SK-N-SH treated with all-trans-retinoic acid at 6 μM for 48 hours (cell line): ENCODE results near the gene MACROD1.

ENCODE experiments used
- ATAC-seq: fragments of 200-7000 bp; cut with Tn5 transposase; 3 replicates; pipeline ENCODE4 v1.9.1; 2020; ENCODE audit warnings: mild to moderate bottlenecking, moderate library complexity
- ARNTL ChIP-seq: fragments of 450-650 bp; formaldehyde crosslinking; IDR thresholded peaks from 2 replicates; pipeline ENCODE4 v1.5.0; 2020; ENCODE audit warnings: low read depth, mild to moderate bottlenecking, moderate library complexity, borderline replicate concordance
- BACH2 ChIP-seq: fragments of 250-450 bp; sonication (Bioruptor Pico); IDR thresholded peaks from 2 replicates; pipeline ENCODE4 v1.9.0; 2021; ENCODE audit warnings: mild to moderate bottlenecking, borderline replicate concordance
- CSDC2 ChIP-seq: fragments of 250-450 bp; sonication (Bioruptor Pico); IDR thresholded peaks from 2 replicates; pipeline ENCODE4 v1.5.0; 2020; ENCODE audit warnings: mild to moderate bottlenecking, moderate library complexity
- ESRRG ChIP-seq: fragments of 250-450 bp; sonication (Bioruptor Pico); IDR thresholded peaks from 2 replicates; pipeline ENCODE4 v1.6.1; 2021; ENCODE audit warnings: mild to moderate bottlenecking
- GLIS3 ChIP-seq: fragments of 250-450 bp; sonication (Bioruptor Pico); IDR thresholded peaks from 2 replicates; pipeline ENCODE4 v1.5.0; 2020; ENCODE audit warnings: mild to moderate bottlenecking, moderate library complexity
- ISL1 ChIP-seq: fragments of 250-450 bp; sonication (Bioruptor Pico); IDR thresholded peaks from 2 replicates; pipeline ENCODE4 v2.1.2; 2022; ENCODE audit warnings: mild to moderate bottlenecking, moderate library complexity
- OSR1 ChIP-seq: fragments of 250-450 bp; sonication (Bioruptor Pico); IDR thresholded peaks from 2 replicates; pipeline ENCODE4 v1.8.0; 2022; ENCODE audit warnings: moderate library complexity, mild to moderate bottlenecking, inconsistent platforms
- PPARA ChIP-seq: fragments of 250-450 bp; sonication (Bioruptor Pico); IDR thresholded peaks from 2 replicates; pipeline ENCODE4 v1.5.0; 2020; ENCODE audit warnings: mild to moderate bottlenecking, borderline replicate concordance
- SNAI2 ChIP-seq: fragments of 250-450 bp; sonication (Bioruptor Pico); IDR thresholded peaks from 2 replicates; pipeline ENCODE4 v1.5.0; 2020; ENCODE audit warnings: mild to moderate bottlenecking, moderate library complexity
- TCF4 ChIP-seq: fragments of 250-450 bp; sonication (Bioruptor Pico); IDR thresholded peaks from 2 replicates; pipeline ENCODE4 v1.8.0; 2021; ENCODE audit warnings: mild to moderate bottlenecking, moderate library complexity, borderline replicate concordance
- TOX ChIP-seq: fragments of 250-450 bp; sonication (Bioruptor Pico); IDR thresholded peaks from 2 replicates; pipeline ENCODE4 v1.8.0; 2021; ENCODE audit warnings: mild to moderate bottlenecking, moderate library complexity, borderline replicate concordance
- ZC3H10 ChIP-seq: fragments of 250-450 bp; sonication (Bioruptor Pico); IDR thresholded peaks from 2 replicates; pipeline ENCODE4 v1.5.1; 2021; ENCODE audit warnings: mild to moderate bottlenecking, moderate library complexity
- ZFP3 ChIP-seq: fragments of 250-450 bp; sonication (Bioruptor Pico); IDR thresholded peaks from 2 replicates; pipeline ENCODE4 v1.5.0; 2020; ENCODE audit warnings: mild to moderate bottlenecking, moderate library complexity
- ZFP30 ChIP-seq: fragments of 450-650 bp; formaldehyde crosslinking; IDR thresholded peaks from 2 replicates; pipeline ENCODE4 v1.5.0; 2022; ENCODE audit warnings: mild to moderate bottlenecking, moderate library complexity
- ZNF565 ChIP-seq: fragments of 450-650 bp; formaldehyde crosslinking; conservative IDR thresholded peaks from 2 replicates; pipeline ENCODE4 v1.5.0; 2020; ENCODE audit warnings: low read depth, mild to moderate bottlenecking, moderate library complexity
- ZNF70 ChIP-seq: fragments of 450-650 bp; formaldehyde crosslinking; IDR thresholded peaks from 2 replicates; pipeline ENCODE4 v1.5.0; 2020; ENCODE audit warnings: mild to moderate bottlenecking, moderate library complexity
- ZNF8 ChIP-seq: fragments of 450-650 bp; formaldehyde crosslinking; IDR thresholded peaks from 2 replicates; pipeline ENCODE4 v1.5.0; 2020; ENCODE audit warnings: mild to moderate bottlenecking, moderate library complexity
- TF ChIP-seq, protein P1 (sequence below): fragments of 250-450 bp; sonication (Bioruptor Pico); IDR thresholded peaks from 2 replicates; pipeline ENCODE4 v1.8.0; 2020; ENCODE audit warnings: mild to moderate bottlenecking, moderate library complexity, borderline replicate concordance
- TF ChIP-seq, protein P2 (sequence below): fragments of 250-450 bp; sonication (Bioruptor Pico); IDR thresholded peaks from 2 replicates; pipeline ENCODE4 v1.5.1; 2021; ENCODE audit warnings: mild to moderate bottlenecking, moderate library complexity
- TF ChIP-seq, protein P3 (sequence below): fragments of 250-450 bp; sonication (Bioruptor Pico); IDR thresholded peaks from 2 replicates; pipeline ENCODE4 v1.8.0; 2021; ENCODE audit warnings: low read depth, mild to moderate bottlenecking, moderate library complexity, borderline replicate concordance
- TF ChIP-seq, protein P4 (sequence below): fragments of 250-450 bp; sonication (Bioruptor Pico); IDR thresholded peaks from 2 replicates; pipeline ENCODE4 v1.5.0; 2020; ENCODE audit warnings: mild to moderate bottlenecking, moderate library complexity
- TF ChIP-seq, protein P5 (sequence below): fragments of 250-450 bp; sonication (Bioruptor Pico); IDR thresholded peaks from 2 replicates; pipeline ENCODE4 v1.5.1; 2020; ENCODE audit warnings: low read depth, mild to moderate bottlenecking, moderate library complexity

The MACROD1 gene

DNA sequence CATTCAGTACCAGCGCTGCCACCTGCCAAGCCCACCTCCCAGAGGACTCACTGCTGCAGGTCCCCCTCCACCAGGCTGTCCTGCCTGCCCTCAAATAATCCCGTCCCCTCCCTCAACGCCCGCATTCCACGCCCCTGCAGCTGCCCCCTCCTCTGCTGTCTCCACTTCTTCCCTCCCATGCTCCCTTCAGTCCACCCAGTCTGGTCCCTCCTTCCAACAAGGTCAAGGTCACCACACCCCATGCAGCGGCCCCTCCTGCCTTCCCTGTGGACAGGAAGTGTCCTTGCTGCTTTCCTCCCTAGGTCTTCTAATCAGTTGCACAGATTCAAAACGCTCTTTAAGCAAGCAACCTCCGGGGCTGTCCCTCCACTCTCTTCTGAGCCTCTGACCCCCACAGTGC is 12.1 kb downstream of the MACROD1 start:
- TF ChIP-seq ZNF565 (CRISPR knock-in tag) (no peak), ZFP3 (no peak), PPARA (CRISPR knock-in tag) (no peak), GLIS3 (CRISPR knock-in tag) (no peak), CSDC2 (CRISPR knock-in tag) (no peak)
- TF ChIP-seq, protein P1, sequence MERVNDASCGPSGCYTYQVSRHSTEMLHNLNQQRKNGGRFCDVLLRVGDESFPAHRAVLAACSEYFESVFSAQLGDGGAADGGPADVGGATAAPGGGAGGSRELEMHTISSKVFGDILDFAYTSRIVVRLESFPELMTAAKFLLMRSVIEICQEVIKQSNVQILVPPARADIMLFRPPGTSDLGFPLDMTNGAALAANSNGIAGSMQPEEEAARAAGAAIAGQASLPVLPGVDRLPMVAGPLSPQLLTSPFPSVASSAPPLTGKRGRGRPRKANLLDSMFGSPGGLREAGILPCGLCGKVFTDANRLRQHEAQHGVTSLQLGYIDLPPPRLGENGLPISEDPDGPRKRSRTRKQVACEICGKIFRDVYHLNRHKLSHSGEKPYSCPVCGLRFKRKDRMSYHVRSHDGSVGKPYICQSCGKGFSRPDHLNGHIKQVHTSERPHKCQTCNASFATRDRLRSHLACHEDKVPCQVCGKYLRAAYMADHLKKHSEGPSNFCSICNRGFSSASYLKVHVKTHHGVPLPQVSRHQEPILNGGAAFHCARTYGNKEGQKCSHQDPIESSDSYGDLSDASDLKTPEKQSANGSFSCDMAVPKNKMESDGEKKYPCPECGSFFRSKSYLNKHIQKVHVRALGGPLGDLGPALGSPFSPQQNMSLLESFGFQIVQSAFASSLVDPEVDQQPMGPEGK: no peak
- TF ChIP-seq, protein P2, sequence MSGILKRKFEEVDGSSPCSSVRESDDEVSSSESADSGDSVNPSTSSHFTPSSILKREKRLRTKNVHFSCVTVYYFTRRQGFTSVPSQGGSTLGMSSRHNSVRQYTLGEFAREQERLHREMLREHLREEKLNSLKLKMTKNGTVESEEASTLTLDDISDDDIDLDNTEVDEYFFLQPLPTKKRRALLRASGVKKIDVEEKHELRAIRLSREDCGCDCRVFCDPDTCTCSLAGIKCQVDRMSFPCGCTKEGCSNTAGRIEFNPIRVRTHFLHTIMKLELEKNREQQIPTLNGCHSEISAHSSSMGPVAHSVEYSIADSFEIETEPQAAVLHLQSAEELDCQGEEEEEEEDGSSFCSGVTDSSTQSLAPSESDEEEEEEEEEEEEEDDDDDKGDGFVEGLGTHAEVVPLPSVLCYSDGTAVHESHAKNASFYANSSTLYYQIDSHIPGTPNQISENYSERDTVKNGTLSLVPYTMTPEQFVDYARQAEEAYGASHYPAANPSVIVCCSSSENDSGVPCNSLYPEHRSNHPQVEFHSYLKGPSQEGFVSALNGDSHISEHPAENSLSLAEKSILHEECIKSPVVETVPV (CRISPR knock-in tag): no peak
- no peak for ATAC-seq

DNA sequence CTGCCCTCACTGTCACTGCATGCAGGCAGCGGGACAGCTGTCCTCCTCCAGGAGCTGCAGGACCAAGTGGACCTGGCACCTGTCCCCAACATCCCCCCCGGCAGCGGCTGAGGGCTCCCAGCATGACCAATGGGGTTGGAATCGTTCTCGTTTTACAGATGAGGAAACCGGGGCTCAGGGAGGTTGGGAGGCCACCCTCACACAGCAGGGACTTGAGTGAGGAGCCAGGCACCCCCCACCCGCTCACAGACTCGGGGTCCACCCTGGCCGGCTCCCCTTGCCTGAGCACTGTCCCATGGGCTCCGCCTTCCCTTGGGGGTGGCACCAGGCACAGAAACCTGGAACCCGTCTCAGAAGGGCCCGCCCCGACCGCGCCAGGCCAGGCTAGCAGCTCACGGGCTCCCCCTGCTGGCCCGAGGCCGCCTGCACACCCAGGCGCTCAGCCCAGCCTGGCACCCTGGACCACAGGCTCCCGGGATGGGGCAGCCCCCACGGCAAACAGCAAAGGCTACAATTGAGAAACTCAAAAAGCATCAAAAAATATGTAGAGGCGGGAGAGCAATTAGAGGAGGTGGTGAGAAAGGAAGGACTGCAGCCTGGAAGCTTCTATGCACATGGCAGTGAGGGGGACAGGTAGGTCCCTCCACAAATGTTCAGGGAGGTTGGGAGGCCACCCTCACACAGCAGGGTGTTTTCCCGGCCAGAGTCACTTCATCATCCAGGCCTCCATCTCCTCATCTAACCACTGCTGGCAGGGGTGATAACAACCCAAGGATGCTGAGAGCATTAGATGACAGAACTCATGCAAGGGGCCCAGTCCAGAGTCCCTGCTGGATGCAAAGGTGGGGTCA is 12.8 kb downstream of the MACROD1 start:
- TF ChIP-seq CSDC2 (CRISPR knock-in tag) (no peak), TCF4 (no peak), ESRRG (no peak), PPARA (CRISPR knock-in tag) (no peak), SNAI2 (no peak), BACH2 (CRISPR knock-in tag) (no peak), ZNF70 (no peak), ZFP30 (CRISPR knock-in tag) (no peak), ARNTL (CRISPR knock-in tag) (no peak), GLIS3 (CRISPR knock-in tag) (no peak), OSR1 (CRISPR knock-in tag) (no peak), ZNF8 (CRISPR knock-in tag) (no peak), TOX (no peak), ISL1 (CRISPR knock-in tag) (no peak), ZC3H10 (CRISPR knock-in tag) (no peak)
- TF ChIP-seq, protein P3, sequence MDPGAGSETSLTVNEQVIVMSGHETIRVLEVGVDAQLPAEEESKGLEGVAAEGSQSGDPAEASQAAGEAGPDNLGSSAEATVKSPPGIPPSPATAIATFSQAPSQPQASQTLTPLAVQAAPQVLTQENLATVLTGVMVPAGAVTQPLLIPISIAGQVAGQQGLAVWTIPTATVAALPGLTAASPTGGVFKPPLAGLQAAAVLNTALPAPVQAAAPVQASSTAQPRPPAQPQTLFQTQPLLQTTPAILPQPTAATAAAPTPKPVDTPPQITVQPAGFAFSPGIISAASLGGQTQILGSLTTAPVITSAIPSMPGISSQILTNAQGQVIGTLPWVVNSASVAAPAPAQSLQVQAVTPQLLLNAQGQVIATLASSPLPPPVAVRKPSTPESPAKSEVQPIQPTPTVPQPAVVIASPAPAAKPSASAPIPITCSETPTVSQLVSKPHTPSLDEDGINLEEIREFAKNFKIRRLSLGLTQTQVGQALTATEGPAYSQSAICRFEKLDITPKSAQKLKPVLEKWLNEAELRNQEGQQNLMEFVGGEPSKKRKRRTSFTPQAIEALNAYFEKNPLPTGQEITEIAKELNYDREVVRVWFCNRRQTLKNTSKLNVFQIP: no peak
- TF ChIP-seq, protein P4, sequence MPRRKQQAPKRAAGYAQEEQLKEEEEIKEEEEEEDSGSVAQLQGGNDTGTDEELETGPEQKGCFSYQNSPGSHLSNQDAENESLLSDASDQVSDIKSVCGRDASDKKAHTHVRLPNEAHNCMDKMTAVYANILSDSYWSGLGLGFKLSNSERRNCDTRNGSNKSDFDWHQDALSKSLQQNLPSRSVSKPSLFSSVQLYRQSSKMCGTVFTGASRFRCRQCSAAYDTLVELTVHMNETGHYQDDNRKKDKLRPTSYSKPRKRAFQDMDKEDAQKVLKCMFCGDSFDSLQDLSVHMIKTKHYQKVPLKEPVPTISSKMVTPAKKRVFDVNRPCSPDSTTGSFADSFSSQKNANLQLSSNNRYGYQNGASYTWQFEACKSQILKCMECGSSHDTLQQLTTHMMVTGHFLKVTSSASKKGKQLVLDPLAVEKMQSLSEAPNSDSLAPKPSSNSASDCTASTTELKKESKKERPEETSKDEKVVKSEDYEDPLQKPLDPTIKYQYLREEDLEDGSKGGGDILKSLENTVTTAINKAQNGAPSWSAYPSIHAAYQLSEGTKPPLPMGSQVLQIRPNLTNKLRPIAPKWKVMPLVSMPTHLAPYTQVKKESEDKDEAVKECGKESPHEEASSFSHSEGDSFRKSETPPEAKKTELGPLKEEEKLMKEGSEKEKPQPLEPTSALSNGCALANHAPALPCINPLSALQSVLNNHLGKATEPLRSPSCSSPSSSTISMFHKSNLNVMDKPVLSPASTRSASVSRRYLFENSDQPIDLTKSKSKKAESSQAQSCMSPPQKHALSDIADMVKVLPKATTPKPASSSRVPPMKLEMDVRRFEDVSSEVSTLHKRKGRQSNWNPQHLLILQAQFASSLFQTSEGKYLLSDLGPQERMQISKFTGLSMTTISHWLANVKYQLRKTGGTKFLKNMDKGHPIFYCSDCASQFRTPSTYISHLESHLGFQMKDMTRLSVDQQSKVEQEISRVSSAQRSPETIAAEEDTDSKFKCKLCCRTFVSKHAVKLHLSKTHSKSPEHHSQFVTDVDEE: no peak
- TF ChIP-seq, protein P5, sequence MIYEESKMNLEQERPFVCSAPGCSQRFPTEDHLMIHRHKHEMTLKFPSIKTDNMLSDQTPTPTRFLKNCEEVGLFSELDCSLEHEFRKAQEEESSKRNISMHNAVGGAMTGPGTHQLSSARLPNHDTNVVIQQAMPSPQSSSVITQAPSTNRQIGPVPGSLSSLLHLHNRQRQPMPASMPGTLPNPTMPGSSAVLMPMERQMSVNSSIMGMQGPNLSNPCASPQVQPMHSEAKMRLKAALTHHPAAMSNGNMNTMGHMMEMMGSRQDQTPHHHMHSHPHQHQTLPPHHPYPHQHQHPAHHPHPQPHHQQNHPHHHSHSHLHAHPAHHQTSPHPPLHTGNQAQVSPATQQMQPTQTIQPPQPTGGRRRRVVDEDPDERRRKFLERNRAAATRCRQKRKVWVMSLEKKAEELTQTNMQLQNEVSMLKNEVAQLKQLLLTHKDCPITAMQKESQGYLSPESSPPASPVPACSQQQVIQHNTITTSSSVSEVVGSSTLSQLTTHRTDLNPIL (CRISPR knock-in tag): no peak
- TF ChIP-seq, protein P2 (CRISPR knock-in tag): no peak
- TF ChIP-seq, protein P1: no peak
- peak; percentile 94 for ATAC-seq
